CD1c-positive myeloid dendritic cell (primary cell): ENCODE measurements around the gene DAB2.
A peak's percentile ranks its signal among the peaks of the same experiment; 100 is the strongest.

ENCODE experiments used
- DNase-seq: peaks from one replicate; pipeline ENCODE4 v3.0.0-alpha.2; 2016; ENCODE audit errors: extremely low spot score

Gene DAB2

DNA sequence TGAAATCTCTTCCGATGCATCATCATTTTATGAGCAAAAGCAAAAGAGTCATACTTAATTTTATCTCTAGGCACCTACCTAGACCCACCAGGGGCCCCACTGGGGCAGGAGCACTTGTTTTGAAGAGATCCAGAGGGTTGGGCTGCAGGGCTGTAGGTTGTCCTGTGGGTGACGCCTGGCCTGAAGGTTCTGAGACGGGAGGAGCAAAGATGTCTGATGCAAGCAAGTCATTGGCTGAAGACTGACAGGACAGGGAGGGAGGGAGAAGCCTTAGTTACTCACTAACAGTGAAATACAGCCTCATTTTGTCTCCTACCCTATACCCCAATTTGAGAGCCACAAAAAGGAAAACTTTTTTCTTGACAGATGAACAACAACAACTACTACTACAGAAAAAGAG is 43.4 kb downstream of the DAB2 start:
- DNase-seq = no peak

DNA sequence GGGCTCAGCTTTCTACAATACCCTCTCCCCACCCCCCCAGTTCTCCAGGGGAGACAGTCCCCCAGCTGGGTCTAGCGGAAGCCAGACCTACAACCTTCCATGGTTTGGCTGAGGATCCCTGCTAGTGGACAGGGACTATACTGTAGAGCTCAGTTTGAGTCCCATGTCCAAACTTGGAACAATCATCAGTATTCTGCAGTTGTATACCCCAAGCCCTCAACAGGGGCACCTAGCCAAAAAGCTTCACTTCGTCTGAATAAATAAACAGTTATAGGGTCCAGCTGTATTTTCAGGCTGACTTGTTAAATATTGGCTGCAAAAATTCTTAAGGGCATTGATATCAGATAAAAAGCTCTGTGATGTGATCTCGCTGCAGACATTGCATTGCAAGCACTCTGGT is 45.1 kb downstream of the DAB2 start:
- DNase-seq = no peak

DNA sequence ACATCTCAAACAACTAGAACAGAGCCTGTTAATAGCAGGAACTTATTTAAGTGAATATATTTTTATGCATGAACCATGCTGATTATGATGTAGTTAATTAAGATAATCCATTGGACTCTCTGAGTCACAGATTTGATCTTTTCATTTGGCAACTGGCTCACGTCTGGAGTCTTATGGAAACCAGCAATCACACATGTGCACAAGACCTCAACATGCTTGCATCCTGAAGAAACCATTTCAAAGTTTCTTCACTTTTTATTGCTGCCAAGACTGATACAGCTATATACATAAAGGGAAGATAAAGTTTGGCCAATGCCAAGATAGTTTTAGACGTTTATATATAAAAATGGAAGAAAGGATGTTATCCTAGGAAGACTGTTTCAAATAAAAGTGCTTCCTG is 47.2 kb downstream of the DAB2 start:
- no peak for DNase-seq

DNA sequence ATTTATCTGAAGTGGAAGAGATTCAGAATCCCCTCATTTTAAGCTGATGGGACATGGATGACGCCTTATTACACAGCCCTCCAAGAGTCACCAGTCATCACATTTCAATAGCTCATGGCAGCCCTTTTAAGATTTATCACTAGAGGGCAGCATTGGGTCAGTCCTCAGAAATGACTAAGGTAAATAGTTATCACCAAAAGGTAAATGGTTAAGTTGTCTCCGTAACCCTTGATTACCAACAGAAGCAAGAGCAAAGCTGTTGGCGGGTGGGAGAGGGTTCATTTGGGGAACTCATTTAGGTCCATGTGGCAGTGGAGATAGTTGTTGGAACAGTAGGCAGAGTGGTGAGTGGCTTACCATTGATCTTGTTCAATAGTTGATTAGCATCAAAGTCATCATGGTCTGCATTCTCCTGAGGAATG is 48.5 kb downstream of the DAB2 start:
- peak; percentile 73 for DNase-seq

DNA sequence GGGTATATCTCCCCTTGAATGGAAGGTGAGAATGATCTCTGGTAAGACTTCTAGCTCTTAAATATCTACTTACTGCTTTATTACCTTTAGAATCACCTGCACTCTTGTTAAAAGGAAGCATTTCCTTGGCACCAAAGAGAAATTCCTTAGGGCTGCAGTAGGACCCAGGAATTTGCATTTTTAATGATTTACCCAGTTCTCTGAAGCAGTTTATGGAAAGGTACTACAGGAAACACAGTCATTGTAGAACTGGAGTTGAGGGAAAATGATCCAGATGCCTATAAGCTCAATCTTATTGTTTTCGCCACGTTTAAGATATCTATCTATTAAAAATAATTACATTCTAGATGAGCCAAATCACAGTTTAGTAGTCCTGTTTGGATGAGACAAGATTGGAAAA is 51.0 kb downstream of the DAB2 start:
- DNase-seq = no peak

DNA sequence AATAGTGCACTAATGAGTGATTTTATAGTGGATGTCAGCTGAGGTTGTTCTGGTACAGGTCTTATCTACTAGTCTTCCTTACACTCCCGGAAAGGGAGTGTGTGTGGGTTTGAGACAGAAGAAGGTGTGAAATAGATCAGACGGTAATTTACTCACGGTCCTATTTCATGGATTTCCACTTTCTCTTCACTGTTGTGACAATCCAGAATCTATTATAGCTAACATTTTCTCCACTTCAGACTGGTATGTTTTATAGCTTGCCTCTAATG is 53.5 kb downstream of the DAB2 start:
- DNase-seq = no peak

DNA sequence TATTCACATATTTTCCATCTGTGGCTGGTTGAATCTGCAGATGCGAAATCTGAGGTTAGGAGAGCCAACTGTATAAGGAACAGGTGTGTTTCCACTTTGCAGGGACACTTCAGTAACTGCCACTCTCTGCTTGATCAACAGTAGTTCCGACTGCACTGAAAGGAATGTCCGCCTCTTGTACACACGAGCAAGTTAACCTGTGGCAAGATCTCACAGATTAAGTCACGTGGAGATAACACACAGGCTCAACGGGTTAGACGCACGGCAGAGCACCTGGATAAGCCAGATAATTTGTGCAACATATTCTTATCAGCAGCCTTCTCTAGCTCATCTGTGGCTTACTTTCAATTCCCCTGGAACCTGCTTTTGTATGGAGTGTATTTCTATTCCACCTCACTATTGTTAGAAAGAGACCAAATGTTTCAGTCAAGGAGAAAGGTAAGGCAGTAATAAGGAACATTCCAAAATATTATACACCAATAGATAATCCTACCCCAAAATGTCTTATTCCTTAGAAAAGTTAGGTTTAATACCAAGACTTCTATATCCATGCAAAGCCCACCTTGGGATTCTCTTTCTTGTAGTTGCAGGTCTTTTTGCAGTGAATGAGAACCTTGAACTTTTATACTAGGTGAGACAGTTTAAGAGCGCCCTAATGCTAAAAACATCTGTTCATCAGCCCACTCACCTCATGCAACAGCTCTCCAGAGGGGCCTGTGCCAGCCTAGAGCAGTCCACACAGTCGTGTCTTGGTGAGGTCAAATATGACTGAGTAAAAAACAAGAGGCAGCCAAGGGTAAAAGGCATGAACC is 54.0 kb downstream of the DAB2 start:
- no peak for DNase-seq

DNA sequence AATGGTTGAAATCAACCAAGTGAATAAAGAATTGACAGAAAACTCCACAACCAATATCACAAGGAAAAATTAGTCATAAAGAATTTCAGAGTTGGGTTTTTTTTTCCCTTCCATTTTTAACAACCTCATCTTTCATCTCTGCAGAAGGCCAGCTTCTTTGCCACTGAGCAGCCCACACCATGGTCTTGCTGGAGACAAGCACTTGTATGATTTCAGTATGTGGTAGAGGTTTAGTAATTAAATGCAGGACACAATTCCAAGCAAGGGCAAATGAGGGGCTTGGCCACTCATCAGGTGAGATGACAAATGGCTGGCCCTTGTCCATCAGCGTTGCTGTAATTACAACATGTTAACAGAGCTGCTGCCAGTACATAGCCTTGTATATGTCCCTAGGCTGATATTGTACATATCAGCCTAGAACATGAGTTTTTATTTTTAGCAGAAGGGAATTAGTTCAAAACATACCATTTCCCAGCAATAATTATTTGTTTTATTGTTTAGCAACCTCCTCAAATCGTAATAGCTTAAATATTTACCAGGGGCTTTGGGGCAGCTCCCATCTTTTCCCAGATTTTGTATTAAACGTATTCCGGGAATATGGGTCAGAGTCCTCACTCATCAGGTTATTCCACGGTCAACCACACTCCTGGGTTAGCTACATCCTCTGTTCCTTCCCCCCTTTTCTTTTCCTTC is 55.5 kb downstream of the DAB2 start:
- DNase-seq = no peak

DNA sequence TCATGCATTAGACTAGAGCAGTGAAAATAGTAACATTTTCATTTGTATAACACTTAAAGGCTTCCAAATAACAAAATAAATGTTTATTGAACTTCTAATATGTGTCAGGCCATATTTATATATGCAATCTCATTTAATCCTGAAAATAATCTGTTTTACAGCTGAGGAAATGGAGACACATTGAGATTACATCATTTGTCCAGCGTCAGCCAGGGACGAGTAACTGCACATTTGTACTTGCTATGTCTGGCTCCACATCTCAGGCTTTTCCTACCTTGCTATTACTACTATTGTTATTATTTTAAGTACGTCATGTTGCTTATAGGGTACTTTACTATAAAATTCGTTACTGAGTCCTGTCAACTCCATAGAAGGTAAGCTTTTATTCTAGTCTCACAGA is 56.7 kb downstream of the DAB2 start:
- DNase-seq = no peak

DNA sequence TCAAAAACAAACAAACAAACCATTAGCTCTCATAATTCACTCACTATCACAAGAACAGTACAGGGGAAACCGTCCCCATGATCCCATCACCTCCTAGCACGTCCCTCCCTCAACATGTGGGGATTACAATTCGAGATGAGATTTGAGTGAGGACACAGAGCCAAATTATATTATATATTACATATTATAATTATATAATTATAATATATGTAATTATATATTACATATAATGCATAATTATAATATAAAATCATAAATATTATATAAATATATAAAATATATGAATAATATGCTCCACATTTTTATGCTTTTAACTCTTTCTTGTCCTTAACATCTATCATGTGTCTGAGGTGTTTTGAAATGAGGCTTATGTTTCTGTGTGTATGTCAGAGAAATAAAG is 57.1 kb downstream of the DAB2 start:
- DNase-seq = no peak

DNA sequence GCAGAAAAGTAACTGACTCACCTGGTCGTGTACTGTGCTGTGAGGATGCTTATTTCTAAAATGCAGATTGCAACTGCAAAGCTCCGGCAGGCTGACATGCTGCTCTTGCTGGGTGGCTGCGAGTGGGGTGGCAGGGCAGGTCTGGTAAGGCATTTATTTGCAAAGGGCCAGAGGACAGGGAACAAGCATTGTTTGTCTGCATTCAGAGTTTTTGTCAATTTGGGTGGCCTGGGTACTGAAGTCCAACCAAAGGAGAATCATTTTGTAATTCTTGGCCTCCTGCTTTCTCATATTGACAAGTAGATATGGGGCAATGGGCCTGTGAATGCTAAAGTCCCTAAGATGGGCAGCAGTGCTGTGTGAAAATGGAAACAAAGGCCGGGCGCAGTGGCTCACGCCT is 60.4 kb downstream of the DAB2 start, which contains the start of gene C9:
TSS of gene C9 (minus strand) at position 129 of the 400 bp plus-strand sequence. CDS start at position 98, 31 bp downstream.
- DNase-seq = no peak

DNA sequence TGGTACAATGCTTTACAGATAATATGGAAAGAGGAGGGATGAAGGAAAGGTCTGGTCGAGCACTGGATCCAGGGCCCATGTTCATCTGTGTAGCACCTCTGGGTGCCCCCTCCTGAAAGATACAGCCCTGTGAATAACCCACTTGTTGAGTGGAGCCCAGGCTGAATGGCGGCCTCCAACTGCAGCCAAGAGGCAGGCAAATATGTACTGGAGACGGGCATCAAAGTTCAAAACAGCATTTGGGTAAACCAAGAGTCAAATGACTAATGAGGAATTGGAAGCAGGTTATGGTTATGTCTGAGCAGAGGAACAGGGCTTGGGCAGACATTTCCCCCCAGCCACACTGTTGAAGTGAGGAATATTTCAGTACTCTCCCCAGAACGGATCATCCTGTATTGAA is 61.6 kb downstream of the DAB2 start:
- DNase-seq = no peak

DNA sequence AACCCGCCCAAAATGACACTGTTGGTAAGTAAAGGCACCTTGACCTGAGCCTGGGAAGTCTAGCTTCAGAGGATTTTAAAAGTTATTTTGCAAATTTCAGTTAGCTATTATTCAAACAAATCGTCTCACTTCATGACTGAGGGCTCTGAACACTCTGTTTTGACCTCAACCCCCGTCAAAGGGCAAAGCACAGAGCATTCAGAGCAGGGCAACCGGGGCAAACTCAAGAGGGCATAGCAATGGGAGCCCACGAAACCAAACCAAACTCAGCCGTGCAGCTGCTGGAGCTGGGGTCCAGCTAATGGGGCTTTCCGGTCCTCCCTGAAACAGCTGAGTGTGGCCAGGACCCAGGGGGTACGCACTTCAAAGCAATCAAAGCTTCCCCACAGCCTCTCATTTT is 62.1 kb downstream of the DAB2 start:
- DNase-seq = no peak

DNA sequence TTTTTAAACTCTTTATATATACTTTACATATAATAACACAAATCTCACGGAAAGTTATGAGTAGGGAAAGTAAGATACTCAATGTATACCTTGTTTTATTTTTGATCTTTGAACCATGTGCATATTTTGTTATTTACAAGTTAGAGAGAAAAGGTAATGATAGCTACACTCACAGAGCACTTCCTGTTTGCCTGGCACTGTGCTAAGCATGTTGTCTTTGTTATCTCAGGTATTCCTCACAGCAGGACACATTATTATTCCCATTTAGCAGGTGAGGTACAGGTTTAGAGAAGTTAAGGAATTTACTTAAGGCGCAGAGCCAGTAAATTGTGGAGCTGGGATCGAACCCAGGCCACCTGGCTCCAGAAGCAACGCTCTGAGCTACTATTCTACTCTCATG is 63.5 kb downstream of the DAB2 start:
- DNase-seq = no peak

DNA sequence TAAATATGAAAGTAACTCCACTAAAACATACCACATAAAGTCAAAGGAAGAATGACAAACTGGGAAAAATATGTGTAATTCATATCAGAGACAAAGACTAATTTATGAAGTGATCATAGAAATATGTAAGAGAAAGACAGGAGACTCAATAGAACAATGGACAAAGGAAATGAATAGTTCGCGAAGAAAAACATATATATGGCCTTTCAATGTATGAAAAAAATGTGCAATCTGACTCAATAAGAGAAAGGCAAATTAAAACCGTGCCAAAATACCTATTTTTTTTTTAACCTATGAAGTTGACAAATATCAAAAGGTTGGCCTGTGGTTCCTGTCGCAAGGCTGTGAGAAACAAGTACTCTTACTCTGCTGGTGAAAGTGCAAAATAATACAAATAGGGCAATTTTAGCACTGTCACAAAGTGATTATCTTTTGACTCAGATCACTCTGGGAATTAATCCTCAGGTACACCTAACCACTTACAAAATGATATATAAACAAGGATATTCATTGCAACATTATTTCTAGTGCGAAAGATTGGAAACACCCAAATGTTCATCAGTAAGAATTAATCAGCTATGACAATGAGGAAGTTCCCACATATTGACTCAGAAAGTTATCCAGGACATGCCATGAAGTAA is 64.2 kb downstream of the DAB2 start:
- DNase-seq = no peak

DNA sequence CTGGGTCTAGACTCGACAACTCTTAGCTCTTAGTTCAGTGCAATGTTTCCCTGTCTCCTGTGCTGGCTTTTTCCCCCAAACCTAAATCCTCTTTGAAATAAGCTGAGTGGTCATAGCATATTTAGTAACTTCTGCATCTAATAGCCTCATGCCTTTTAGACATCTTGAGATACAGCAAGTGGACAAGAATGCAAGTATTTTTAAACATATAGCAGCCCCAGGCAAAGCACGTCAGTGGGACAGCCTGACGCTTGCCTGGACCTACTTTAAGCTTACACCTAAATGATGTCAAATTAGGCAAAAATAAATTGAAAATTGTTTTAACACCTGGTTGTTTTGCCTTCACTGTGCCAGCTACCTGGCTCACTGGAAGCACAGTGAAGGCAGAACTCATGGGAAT is 68.5 kb downstream of the DAB2 start:
- DNase-seq = no peak

DNA sequence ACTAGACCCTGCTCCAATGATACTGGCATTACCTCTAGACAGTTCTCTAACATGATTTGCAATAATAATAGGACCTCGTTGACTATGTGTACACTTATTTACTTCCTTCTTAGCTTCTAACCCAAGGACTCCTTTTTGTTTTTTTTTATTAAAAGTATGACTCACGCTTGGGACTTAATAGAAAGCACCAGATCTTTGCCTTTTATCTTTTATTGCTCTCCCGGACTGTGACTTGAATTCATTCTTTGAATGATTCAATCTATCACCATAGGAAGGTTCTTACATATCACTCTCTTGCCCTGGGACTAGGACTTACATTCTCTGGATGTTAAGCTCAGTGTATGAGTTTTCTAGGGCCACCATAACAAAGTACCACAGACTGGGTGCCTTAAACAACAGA is 69.5 kb downstream of the DAB2 start:
- DNase-seq = no peak

DNA sequence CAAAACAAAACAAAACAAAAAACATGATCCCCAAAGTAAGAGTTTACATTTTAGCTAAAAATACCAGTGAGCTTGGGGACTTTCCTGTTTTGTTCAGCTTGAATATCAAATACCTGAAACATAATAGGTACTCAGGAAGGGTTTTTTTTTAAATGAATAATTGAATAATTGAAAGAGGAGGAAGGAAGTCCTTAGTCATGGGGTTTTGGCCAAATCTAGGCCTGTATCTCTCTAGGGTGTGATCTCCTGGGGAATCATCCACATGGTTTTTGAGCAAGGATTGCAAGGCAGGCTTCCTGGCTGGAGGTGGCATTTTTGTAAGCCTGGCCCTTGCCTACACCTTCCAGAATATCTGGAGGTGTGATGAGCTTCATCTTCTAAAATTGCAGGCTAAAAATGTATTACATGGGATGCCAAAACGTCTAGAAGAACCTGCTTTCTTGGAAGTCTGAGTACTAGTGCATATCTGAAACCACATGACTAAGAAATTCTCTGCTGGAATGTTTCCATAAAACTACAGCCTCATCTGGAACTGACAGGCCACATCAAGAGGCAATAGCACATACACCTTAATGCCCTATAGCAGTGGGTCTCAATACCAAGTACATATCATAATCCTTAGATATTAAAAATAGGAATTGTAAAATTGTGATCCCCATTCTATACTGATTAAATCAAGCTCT is 70.9 kb downstream of the DAB2 start:
- no peak for DNase-seq

DNA sequence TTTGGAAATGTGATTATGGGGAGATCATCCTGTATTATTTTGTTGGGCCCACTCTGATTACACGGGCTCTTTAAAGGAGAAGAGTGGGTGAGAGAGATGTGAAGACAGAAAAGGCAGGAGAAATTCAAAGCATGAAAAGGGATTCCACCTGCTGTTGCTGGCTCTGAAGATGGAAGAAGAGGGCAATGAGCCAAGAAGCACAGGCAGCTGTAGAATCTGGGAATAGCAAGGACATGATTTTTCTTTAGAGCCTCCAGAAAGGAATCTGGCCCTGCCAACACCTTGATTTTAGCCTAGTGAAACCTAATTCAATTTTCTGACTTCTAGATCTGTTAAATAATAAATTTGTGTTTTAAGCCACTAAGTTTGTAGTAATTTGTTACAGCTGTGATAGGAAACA is 71.8 kb downstream of the DAB2 start:
- DNase-seq = no peak

DNA sequence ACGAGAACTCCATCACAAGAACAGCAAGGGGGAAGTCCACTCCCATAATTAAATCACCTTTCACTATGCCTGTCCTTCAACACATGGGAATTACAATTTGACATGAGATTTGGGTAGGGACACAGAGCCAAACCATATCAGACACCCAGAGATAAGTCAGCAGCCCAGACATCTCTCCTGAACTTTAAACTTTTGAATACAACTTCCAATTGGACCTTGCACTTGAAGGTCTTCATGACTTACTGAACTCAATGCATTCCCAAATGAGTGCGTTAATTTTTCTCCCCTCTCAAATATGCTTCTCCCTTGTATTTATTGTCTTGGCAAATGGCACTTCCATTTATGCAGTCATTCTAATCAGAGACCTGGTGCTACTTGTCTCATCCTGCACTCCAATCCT is 72.6 kb downstream of the DAB2 start:
- no peak for DNase-seq

DNA sequence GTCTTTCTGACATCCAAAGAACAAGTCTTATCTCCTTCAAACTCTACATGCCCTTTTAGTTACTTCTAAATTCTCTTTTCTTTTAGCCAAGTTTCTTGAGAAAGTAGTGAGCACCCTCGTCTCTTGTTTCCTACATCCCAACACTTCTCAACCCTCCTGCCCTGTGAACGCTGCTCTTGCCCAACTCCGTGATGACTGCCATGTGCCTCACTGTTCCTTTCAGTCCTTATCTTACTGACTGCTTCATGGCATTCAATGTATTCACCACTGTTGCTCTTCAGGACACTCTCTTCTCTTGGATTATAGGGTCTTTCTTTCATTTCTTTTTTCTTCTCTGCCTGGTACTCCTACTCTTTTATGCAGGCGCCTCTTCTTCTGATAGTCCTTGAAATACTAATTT is 75.3 kb downstream of the DAB2 start:
- DNase-seq = no peak

DNA sequence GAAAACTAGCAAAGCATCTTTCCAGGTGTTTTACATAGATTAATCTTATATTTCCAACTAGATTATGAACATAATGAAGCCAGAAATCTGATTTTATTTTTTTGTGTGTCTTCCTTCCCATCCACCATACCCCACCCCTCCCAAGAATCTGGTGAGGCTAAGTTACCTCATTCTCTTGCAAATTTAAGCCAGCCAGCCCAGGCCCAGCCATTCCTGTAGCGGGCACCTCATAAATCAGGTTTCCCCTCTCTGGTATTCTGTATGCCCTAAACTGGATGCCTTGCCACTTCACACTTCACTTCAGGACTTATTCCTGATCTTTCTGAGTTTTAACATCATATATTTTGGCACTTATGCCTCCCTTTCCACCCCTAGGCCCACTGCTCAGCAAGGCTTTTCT is 82.3 kb downstream of the DAB2 start:
- DNase-seq = no peak

DNA sequence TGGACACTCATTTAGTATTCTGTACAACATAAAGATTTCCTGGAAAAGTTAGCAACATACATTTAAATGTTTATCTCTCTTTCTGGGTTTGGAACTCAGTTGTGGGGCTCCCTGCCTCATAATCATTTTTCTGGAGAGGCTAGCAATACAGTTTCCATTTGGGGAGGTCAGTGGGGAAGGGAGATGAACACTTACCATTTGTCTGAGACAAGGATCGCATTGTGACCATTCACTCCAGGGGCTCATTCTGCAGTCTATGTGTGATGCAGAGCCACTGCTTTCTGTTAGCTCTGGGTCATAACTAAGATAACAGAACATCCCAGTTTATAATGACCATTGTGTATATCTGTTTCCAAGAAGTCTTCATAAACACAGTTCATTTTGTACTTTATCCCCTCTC is 82.9 kb downstream of the DAB2 start:
- no peak for DNase-seq
